ENCODE data around the gene TEX44.
"Not testable (repeated sequence)": the region's sequence is repeated elsewhere in the genome, so short reads cannot be mapped to it uniquely, and the experiment has no call there.

Gene TEX44

GRCh38 chr2:231554327-231554726 is 38.3 kb upstream of the TEX44 start:
- Histone ChIP-seq H2AFZ (ENCODE audit: low read depth, low read length) (no peak overlapping the region), H4K91ac (ENCODE audit: low read length) (peak overlapping the region; percentile 89), H2BK12ac (ENCODE audit: low read length in 2 of 2) (peak overlapping the region in 1 of 2 experiments; percentile 2), H2BK15ac (ENCODE audit: low read depth, poor library complexity, severe bottlenecking) (no peak overlapping the region), H3K27me3 (ENCODE audit: control insufficient read depth in 1 of 2, insufficient read depth in 1 of 2, low read length in 2 of 2) (no peaks in the 10 kb centered on the region), H4K8ac (ENCODE audit: low read length) (peak overlapping the region; percentile 33), H3K18ac (ENCODE audit: low read depth in 1 of 2, low read length in 2 of 2) (peak overlapping the region in 1 of 2 experiments; percentile 37), H3K4me1 (ENCODE audit: control insufficient read depth, insufficient read depth, low read depth, low read length) (peaks cover 4% of the 10 kb centered on the region), H3K23ac (ENCODE audit: low read length in 2 of 2) (peak overlapping the region in 1 of 2 experiments; percentile 71), H3K4me3 (ENCODE audit: insufficient read depth in 1 of 2, low read depth in 1 of 2, low read length in 2 of 2) (peak overlapping the region in 1 of 2 experiments; percentile 74), H3K4ac (ENCODE audit: low read depth in 1 of 2, low read length in 2 of 2) (no peak overlapping the region), H3K27ac (ENCODE audit: low read length, poor library complexity, severe bottlenecking) (no peak overlapping the region), H3K14ac (ENCODE audit: low read length in 2 of 2) (peak overlapping the region in 1 of 2 experiments; percentile 22), H3K9me3 (ENCODE audit: control insufficient read depth, low read length) (peaks cover 11% of the 10 kb centered on the region), H2BK5ac (ENCODE audit: low read depth, low read length, poor library complexity, severe bottlenecking) (no peak overlapping the region), H3K9ac (ENCODE audit: low read length) (peak overlapping the region; percentile 68), H2AK5ac (ENCODE audit: low read length, severe bottlenecking) (no peak overlapping the region), H3K36me3 (ENCODE audit: control insufficient read depth in 1 of 2, insufficient read depth in 2 of 2, low read depth in 1 of 2, low read length in 2 of 2) (no peaks in the 10 kb centered on the region), H3K4me2 (ENCODE audit: low read length, poor library complexity, severe bottlenecking) (no peak overlapping the region), H3K79me1 (replicated peaks; ENCODE audit: low read length, poor library complexity, severe bottlenecking) (no peaks in the 10 kb centered on the region), H2BK120ac (ENCODE audit: low read depth, low read length) (peak overlapping the region; percentile 34)
- WGBS, result 77% methylated on average over 8 of the region's 8 CpGs
- no peak for DNase-seq

DNA sequence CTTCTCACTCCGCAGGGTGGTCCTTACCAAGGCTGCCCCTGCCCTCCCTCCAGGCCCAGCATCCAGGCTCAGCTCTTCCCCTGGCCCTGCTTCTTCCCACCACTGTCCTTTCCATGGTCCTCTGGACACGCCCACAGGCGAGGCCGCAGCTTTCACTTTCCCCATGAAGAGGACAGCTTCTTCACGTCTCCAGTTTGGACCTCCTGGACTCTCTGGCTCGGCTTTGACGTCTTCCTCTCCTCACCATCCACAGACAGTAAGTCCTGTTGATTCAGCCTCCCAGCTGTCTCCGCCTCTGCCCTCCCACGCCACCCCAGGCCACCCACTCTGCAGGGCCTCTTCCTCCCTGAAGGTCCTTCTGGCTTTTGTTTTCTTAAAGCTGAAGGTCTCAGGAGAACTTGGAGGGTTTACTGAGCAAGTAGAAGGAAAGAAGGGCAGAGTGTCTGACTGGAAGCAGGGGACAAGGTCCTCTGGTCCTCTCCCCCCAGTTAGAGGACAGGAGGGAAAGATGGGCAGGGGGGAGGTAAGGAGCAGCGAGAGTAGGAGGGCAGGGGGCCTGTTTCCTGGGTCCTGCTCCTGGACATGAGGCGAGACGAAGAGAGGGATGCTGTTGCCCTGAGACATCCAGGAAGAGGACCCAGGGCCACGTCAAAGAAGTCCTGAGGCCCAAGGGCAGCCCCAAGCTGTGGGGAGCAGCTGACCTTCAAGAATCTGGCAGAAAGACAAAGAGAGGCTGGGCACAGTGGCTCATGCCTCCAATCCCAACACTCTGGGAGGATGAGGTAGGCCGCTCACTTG is 37.7 kb upstream of the TEX44 start:
- H3K36me3 ChIP-seq (ENCODE audit: control insufficient read depth in 1 of 2, insufficient read depth in 2 of 2, low read depth in 1 of 2, low read length in 2 of 2), result no peaks in the 10 kb centered on the region
- H2BK15ac ChIP-seq (ENCODE audit: low read depth, poor library complexity, severe bottlenecking), result peak overlapping the region; percentile 63
- peak overlapping the region; percentile 89 for H4K91ac ChIP-seq (ENCODE audit: low read length)
- H3K4ac ChIP-seq (ENCODE audit: low read depth in 1 of 2, low read length in 2 of 2), result peak overlapping the region in 1 of 2 experiments; percentile 49
- peaks cover 11% of the 10 kb centered on the region for H3K9me3 ChIP-seq (ENCODE audit: control insufficient read depth, low read length)
- H3K27me3 ChIP-seq (ENCODE audit: control insufficient read depth in 1 of 2, insufficient read depth in 1 of 2, low read length in 2 of 2), result no peaks in the 10 kb centered on the region
- H3K23ac ChIP-seq (ENCODE audit: low read length in 2 of 2), result no peak overlapping the region
- no peak overlapping the region for H3K14ac ChIP-seq (ENCODE audit: low read length in 2 of 2)
- H3K4me1 ChIP-seq (ENCODE audit: control insufficient read depth, insufficient read depth, low read depth, low read length), result peaks cover 4% of the 10 kb centered on the region
- no peak overlapping the region for H2BK5ac ChIP-seq (ENCODE audit: low read depth, low read length, poor library complexity, severe bottlenecking)
- peak overlapping the region; percentile 68 for H3K9ac ChIP-seq (ENCODE audit: low read length)
- no peak overlapping the region for H2AK5ac ChIP-seq (ENCODE audit: low read length, severe bottlenecking)
- H4K8ac ChIP-seq (ENCODE audit: low read length), result peak overlapping the region; percentile 33
- peak overlapping the region in 1 of 2 experiments; percentile 74 for H3K4me3 ChIP-seq (ENCODE audit: insufficient read depth in 1 of 2, low read depth in 1 of 2, low read length in 2 of 2)
- peak overlapping the region in 1 of 2 experiments; percentile 19 for H2BK12ac ChIP-seq (ENCODE audit: low read length in 2 of 2)
- H3K79me1 ChIP-seq (replicated peaks; ENCODE audit: low read length, poor library complexity, severe bottlenecking), result no peaks in the 10 kb centered on the region
- no peak overlapping the region for H2BK120ac ChIP-seq (ENCODE audit: low read depth, low read length)
- peak; percentile 79 for DNase-seq
- peak overlapping the region; percentile 32 for H2AFZ ChIP-seq (ENCODE audit: low read depth, low read length)
- 77% methylated on average over 13 of the region's 14 CpGs for WGBS
- no peak overlapping the region for H3K4me2 ChIP-seq (ENCODE audit: low read length, poor library complexity, severe bottlenecking)
- peak overlapping the region in 1 of 2 experiments; percentile 37 for H3K18ac ChIP-seq (ENCODE audit: low read depth in 1 of 2, low read length in 2 of 2)
- H3K27ac ChIP-seq (ENCODE audit: low read length, poor library complexity, severe bottlenecking), result no peak overlapping the region

DNA sequence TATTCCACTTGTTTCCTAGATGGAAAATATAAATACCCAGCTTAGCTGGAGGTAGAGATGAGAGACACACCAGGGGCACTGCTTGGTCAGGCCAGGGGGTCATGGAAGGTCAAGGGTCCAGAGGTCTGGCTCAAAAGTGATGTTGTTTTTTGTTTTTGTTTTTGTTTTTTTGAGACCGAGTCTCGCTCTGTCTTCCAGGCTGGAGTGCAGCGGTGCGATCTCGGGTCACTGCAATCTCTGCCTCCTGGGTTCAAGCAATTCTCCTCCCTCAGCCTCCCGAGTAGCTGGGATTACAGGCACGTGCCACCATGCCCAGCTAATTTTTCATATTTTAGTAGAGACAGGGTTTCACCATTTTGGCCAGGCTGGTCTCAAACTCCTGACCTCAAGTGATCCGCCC is 36.2 kb upstream of the TEX44 start:
- not testable (repeated sequence) for DNase-seq

DNA sequence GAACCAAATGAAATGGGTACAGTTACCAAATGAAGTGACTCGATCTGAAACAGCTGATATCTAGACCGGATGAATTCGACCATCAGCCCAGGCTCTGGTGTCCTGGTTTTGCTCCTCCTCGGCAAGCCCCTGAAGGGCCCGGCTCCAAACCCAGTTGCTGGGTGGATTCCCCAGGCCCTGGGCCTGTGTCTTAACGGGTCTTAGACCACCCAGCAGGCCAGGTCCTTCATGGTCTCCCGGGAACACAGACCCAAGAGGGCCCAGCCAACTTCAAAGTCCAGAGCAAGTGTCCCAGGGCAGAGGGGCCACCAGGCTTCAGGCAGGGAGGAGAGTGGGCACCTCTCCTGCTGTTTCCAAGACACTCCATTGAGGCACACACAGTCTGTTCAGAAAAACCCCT is 35.7 kb upstream of the TEX44 start:
- 84% methylated on average over 7 of the region's 7 CpGs for WGBS
- H2AK5ac ChIP-seq (ENCODE audit: low read length, severe bottlenecking), result no peak overlapping the region
- no peak overlapping the region for H4K91ac ChIP-seq (ENCODE audit: low read length)
- peak overlapping the region; percentile 23 for H2BK15ac ChIP-seq (ENCODE audit: low read depth, poor library complexity, severe bottlenecking)
- H3K27ac ChIP-seq (ENCODE audit: low read length, poor library complexity, severe bottlenecking), result no peak overlapping the region
- peaks cover 11% of the 10 kb centered on the region for H3K9me3 ChIP-seq (ENCODE audit: control insufficient read depth, low read length)
- no peak for DNase-seq
- H2BK120ac ChIP-seq (ENCODE audit: low read depth, low read length), result no peak overlapping the region
- no peak overlapping the region for H3K4me3 ChIP-seq (ENCODE audit: insufficient read depth in 1 of 2, low read depth in 1 of 2, low read length in 2 of 2)
- H3K4me2 ChIP-seq (ENCODE audit: low read length, poor library complexity, severe bottlenecking), result no peak overlapping the region
- H2BK12ac ChIP-seq (ENCODE audit: low read length in 2 of 2), result no peak overlapping the region
- H3K79me1 ChIP-seq (replicated peaks; ENCODE audit: low read length, poor library complexity, severe bottlenecking), result no peaks in the 10 kb centered on the region
- no peak overlapping the region for H3K14ac ChIP-seq (ENCODE audit: low read length in 2 of 2)
- no peaks in the 10 kb centered on the region for H3K36me3 ChIP-seq (ENCODE audit: control insufficient read depth in 1 of 2, insufficient read depth in 2 of 2, low read depth in 1 of 2, low read length in 2 of 2)
- no peak overlapping the region for H3K23ac ChIP-seq (ENCODE audit: low read length in 2 of 2)
- no peak overlapping the region for H2BK5ac ChIP-seq (ENCODE audit: low read depth, low read length, poor library complexity, severe bottlenecking)
- H2AFZ ChIP-seq (ENCODE audit: low read depth, low read length), result no peak overlapping the region
- no peak overlapping the region for H4K8ac ChIP-seq (ENCODE audit: low read length)
- H3K18ac ChIP-seq (ENCODE audit: low read depth in 1 of 2, low read length in 2 of 2), result no peak overlapping the region
- peaks cover 4% of the 10 kb centered on the region for H3K4me1 ChIP-seq (ENCODE audit: control insufficient read depth, insufficient read depth, low read depth, low read length)
- H3K4ac ChIP-seq (ENCODE audit: low read depth in 1 of 2, low read length in 2 of 2), result no peak overlapping the region
- no peak overlapping the region for H3K9ac ChIP-seq (ENCODE audit: low read length)
- no peaks in the 10 kb centered on the region for H3K27me3 ChIP-seq (ENCODE audit: control insufficient read depth in 1 of 2, insufficient read depth in 1 of 2, low read length in 2 of 2)

More for the DNA sequence above, 36.2 kb upstream of the TEX44 start:
- H2BK5ac ChIP-seq (ENCODE audit: low read depth, low read length, poor library complexity, severe bottlenecking); H3K4me3 ChIP-seq (ENCODE audit: insufficient read depth in 1 of 2, low read depth in 1 of 2, low read length in 2 of 2); H3K36me3 ChIP-seq (ENCODE audit: control insufficient read depth in 1 of 2, insufficient read depth in 2 of 2, low read depth in 1 of 2, low read length in 2 of 2); H3K27ac ChIP-seq (ENCODE audit: low read length, poor library complexity, severe bottlenecking); H2AFZ ChIP-seq (ENCODE audit: low read depth, low read length); H2BK120ac ChIP-seq (ENCODE audit: low read depth, low read length); H2BK12ac ChIP-seq (ENCODE audit: low read length in 2 of 2); H3K14ac ChIP-seq (ENCODE audit: low read length in 2 of 2); H3K79me1 ChIP-seq (replicated peaks; ENCODE audit: low read length, poor library complexity, severe bottlenecking); H4K8ac ChIP-seq (ENCODE audit: low read length); H4K91ac ChIP-seq (ENCODE audit: low read length); H3K4me1 ChIP-seq (ENCODE audit: control insufficient read depth, insufficient read depth, low read depth, low read length); H3K9ac ChIP-seq (ENCODE audit: low read length); H3K27me3 ChIP-seq (ENCODE audit: control insufficient read depth in 1 of 2, insufficient read depth in 1 of 2, low read length in 2 of 2); H2BK15ac ChIP-seq (ENCODE audit: low read depth, poor library complexity, severe bottlenecking); H3K23ac ChIP-seq (ENCODE audit: low read length in 2 of 2); H2AK5ac ChIP-seq (ENCODE audit: low read length, severe bottlenecking); H3K4me2 ChIP-seq (ENCODE audit: low read length, poor library complexity, severe bottlenecking); H3K4ac ChIP-seq (ENCODE audit: low read depth in 1 of 2, low read length in 2 of 2); H3K18ac ChIP-seq (ENCODE audit: low read depth in 1 of 2, low read length in 2 of 2): not testable (repeated sequence)
- H3K9me3 ChIP-seq (ENCODE audit: control insufficient read depth, low read length), result peaks cover 11% of the 10 kb centered on the region
- 93% methylated on average over 8 of the region's 8 CpGs for WGBS
